ENCODE data around the gene RRP1.
A peak's percentile ranks its signal among the peaks of the same experiment; 100 is the strongest.

The RRP1 gene

GRCh38 chr21:43777953-43778352, 11.4 kb upstream of the RRP1 start:
- no peak for DNase-seq

DNA sequence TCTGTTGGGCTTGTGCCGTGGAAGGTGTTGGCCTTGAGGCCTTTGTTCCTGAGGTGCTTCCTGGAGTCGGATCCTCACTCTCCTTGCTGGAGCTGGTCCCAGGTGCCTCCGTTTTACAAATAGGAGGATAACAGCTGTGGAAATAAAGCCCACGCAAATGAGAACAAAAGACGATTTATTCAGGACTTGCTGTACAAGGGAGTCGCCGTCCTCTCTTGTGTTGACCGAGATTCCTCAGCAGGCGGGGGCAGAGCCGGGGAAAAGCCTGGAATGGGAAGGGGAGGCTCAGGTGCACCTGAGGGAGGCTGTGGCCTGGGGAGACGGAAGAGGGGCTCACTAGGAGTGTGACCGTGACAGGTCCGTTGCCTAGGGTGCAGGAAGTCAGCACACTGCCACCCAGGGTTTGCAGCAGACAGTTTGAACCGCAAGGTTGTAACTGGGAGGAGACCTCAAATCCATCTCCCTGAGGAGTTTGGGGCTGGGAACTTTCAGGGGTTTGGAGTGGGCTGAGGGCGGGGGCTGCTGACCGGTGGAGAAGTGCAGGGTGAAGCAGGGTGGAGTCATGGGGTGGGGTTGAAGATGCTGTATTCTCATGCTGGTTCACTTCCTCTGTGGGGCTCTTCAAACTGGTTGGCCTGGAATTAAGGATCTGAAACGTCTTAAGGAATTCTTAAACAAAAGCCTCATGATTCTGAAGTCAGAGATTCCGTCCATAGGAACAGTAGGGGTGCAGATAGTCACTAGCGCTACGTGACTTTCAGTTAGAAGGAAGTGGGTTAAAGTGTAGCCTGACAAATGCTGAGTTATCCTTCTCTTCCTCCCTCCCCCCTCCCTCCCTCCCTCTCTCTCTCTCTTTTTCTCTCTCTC, 10.7 kb upstream of the RRP1 start:
- DNase-seq, result peak; percentile 88 to 94 (median 92)

GRCh38 chr21:43779660-43780059, 9.7 kb upstream of the RRP1 start:
- DNase-seq, result peak in 1 of 3 donors; percentile 19

GRCh38 chr21:43781846-43782245, 7.5 kb upstream of the RRP1 start:
- peak in 2 of 3 donors; percentile 36 to 56 for DNase-seq

- peak; percentile 37 to 62 (median 59) for DNase-seq
These were observed 6.8 kb upstream of the RRP1 start for GRCh38 chr21:43782431-43783097.

DNA sequence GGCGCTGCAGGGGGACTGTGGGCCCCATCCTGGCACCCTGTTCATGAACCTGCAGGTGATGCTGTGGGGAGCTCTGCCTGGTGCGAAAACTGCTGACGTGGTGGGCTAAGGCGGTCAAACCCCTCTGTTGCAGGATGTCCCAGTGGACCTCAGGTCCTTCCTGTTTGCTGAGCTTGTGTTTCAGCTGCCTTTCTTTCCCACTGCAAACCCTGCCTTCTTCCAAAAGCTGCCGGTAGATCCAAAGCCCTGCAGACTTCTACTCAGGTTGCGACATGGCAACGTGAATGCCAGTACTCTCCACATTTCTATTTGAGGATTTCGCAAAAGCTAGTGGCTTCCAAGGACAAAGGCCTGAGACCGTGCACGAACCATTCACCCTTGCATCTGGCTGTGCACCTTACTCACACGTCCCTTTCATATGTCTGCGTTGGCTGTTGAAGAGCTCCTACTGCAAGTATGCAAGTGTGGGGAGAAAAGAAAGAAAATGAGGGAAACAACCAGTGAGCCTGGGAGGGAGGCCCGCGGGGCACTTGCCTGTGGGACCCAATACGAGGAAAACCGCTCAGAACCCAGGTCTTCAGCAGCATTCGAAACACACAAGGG, 6.2 kb upstream of the RRP1 start:
- peak in 1 of 3 donors; percentile 12 for DNase-seq

DNA sequence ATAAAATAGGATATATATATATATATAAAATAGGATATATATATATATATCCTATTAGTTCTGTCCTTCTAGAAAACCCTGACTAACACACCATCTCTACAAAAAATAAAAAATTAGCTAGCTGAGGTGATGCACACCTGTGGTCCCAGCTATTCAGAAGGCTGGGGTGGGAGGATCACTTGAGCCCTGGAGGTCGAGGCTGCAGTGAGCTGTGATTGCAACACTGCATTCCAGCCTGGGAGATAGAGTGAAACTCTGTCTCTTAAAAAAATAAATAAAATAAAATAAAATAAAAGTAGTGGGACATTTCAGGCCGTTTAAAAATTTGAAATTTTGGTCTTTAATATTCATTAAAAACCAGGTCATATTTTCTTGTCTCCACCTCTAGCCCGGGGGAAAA, 4.2 kb upstream of the RRP1 start:
- no peak for DNase-seq

GRCh38 chr21:43786300-43786806, 3.0 kb upstream of the RRP1 start:
- DNase-seq, result no peak

GRCh38 chr21:43786807-43787440, 2.5 kb upstream of the RRP1 start:
- no peak for DNase-seq

- DNase-seq, result no peak
These were observed 690 bp downstream of the RRP1 start for GRCh38 chr21:43790010-43790524.

DNA sequence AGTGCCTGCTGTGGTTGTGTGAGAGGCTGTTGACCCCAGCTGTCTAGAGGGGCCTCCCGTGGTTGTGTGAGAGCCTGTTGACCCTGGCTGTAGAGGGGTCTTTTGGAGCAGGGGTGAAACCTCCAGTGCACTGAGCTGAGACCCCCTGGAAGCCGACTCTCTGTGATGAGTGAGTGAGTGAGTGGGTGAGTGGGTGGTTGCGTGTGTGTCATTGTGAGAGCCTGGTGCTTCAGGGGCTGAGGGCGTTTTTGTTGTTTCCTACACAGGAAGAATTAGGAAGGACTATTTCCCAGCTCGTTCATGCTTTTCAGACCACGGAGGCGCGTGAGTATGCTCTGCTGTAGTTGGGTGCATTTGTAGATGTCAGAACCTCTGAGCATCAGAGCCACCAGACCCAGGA, 3.0 kb downstream of the RRP1 start:
- DNase-seq, result no peak

DNA sequence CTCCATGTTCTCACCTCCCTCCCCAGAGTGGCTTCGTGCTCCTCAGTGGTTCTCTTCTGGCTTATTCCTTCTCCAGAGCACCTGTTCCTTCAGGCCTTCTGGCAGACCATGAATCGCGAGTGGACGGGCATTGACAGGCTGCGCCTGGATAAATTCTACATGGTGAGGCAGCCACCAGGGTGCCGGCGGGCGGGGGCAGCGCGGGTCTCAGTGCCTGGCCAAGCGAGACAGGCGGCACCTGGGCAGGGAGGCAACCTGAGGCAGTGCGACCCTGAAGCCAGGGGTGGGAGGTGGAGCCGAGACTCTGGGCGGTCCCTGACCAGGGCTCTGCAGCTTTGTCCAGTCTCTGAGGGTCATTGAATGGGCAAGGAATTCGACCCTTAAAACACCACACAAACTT, 3.9 kb downstream of the RRP1 start:
- DNase-seq, result no peak

- DNase-seq, result no peak
These were observed 4.9 kb downstream of the RRP1 start for GRCh38 chr21:43794311-43794710.

DNA sequence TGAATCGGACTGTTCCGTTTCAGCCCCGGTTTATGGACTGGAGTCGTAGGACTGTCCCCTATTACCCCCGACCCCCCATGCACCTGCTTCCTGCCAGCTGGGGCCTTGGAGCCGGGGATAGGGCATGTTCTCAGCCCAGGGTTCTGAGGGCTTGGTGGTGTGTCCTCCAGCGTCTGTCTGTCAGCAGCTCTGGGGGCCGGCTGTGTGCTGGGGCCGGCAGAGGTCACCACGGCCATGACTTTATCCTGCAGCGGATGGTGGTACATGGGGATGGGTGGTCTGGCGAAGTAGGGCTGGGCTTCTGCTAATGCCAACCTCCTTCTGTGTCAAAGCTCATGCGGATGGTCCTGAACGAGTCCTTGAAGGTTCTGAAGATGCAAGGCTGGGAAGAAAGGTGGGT, 5.5 kb downstream of the RRP1 start:
- DNase-seq, result no peak

GRCh38 chr21:43797415-43797814, 8.0 kb downstream of the RRP1 start:
- DNase-seq, result no peak

DNA sequence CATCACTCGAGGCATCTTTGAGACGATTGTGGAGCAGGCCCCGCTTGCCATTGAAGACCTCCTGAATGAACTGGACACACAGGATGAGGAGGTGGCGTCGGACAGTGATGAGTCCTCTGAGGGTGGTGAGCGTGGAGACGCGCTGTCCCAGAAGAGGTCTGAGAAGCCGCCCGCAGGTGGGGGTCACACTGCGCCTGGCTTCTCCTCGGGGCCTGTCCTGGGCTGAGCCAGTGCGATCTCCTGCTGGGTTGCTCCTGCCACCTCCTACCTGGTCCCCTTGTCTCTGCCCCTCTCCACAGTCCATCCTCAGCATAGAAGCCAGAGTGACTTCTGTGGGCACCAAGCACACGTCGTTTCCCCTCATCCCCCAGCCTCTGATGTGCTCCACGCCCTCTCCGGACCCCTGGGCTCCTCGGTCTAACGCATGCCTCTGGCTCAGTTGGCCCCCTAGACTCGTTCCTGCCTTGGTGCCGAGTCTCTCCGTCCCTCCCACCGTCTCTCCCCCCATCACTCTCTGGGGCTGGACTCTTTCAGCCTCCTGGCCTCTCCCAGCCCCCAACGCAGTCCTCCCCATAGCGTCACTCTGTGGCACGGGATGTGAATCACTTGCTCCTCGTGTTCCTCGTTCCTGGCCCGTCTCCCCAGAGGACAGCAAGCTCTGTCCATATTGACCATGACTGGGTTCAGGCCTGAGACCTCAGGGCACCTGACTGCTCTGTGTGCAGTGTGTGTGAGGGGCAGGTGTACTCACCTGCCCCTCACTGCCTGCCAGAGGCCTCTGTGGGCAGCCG, 8.7 kb downstream of the RRP1 start:
- DNase-seq, result no peak

- DNase-seq, result no peak
These were observed 10.0 kb downstream of the RRP1 start for GRCh38 chr21:43799301-43799840.

- no peak for DNase-seq
These were observed 10.7 kb downstream of the RRP1 start for GRCh38 chr21:43800124-43800523.

DNA sequence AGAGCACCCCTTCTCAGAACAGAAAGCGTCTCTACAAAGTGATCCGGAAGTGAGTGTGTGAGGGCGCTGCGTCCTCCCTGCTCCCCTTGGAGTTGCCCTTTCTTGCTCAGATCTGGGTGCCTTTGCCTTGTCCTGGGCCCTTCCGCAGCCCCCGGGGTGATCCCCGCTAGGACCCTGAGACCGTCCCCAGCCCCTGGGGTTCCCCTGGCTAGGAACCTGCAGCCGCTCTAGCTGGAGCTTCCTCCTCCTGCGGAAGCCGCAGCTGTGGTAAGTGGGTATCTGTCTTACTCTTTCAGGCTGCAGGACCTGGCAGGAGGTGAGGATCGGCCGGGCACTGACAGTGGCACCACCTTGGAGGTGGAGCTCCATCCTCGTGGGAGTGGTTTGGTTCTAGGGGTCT, 11.2 kb downstream of the RRP1 start:
- no peak for DNase-seq

DNA sequence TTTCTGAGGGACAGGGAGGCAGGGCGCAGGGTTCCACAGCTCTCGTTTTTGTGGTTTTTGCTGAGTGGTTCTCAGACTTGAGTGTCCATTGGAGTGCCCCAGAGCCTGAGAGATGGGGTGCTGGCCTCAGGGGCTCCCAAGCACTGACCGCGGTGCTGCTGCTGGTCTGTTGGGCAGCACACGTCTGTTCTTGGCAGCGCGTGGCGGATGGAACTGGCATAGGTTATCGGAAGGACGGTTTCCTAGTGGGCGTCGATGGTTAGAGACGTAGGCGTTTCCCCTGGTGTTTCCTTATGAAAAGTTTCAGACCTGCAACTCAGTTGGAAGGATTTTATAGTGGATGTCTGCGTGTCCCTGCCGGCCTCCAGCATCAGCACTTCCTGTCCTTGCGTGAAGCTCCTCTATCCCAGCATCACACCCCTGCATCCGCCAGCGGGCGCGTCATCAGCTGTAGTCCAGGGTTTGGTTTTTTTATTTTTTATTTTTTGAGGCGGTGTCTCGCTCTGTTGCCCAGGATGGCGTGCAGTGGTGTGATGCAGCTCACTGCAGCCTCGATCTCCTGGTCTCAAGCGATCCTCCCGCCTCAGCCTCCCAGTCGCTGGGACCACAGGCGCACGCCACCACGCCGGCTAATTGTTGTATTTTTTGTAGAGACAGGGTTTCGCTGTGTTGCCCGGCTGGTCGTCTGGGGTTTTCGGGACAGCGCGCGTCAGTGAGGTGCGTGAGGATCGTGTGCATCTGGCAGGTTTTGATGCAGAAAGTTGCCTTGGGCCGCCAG, 11.8 kb downstream of the RRP1 start:
- DNase-seq, result no peak

- DNase-seq, result no peak
These were observed 13.4 kb downstream of the RRP1 start for GRCh38 chr21:43802713-43803313.
